ENCODE measurements around the gene MAPK1IP1L. TPM values are rescaled to one million over a fixed set of nuclear protein-coding genes. Genes with fewer than 3 reads are reported as not detected.
"Not testable (repeated sequence)": the region's sequence is repeated elsewhere in the genome, so short reads cannot be mapped to it uniquely, and the experiment has no call there.

MAPK1IP1L gene
- total and polyA plus RNA-seq, 9 donors: 35.6 to 130 (median 75.6) TPM

DNA sequence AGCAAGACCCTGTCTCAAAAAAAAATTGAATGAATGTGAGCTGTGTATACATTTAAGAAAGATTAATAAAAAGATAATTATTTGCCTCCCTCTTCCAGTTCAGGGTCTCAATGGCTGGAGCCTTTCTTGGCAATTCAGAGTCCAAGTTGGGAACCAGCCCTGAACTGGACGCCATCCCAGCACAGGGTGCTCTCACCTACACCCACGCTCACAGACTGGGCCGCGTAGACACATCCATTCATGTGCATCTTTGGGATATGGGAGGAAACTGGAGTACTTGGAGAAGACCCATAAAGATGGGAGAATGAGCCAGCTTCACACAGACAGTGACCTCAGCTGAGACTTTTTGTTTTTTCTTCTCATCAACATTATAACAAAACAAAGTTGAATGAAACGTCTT, 6.5 kb downstream of the MAPK1IP1L start:
- intact Hi-C loops (cut with DNase I): no loop called here
- 79 to 89% (median 81%) methylated on average over 5 of the region's 5 CpGs for WGBS, 3 donors
- no peak overlapping the region for H3K4me3 ChIP-seq
- no peaks in the 10 kb centered on the region for H3K27me3 ChIP-seq
- TF ChIP-seq, protein P1, sequence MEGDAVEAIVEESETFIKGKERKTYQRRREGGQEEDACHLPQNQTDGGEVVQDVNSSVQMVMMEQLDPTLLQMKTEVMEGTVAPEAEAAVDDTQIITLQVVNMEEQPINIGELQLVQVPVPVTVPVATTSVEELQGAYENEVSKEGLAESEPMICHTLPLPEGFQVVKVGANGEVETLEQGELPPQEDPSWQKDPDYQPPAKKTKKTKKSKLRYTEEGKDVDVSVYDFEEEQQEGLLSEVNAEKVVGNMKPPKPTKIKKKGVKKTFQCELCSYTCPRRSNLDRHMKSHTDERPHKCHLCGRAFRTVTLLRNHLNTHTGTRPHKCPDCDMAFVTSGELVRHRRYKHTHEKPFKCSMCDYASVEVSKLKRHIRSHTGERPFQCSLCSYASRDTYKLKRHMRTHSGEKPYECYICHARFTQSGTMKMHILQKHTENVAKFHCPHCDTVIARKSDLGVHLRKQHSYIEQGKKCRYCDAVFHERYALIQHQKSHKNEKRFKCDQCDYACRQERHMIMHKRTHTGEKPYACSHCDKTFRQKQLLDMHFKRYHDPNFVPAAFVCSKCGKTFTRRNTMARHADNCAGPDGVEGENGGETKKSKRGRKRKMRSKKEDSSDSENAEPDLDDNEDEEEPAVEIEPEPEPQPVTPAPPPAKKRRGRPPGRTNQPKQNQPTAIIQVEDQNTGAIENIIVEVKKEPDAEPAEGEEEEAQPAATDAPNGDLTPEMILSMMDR (IDR thresholded peaks at IDR 0.05): no peak
- no peak for TF ChIP-seq EP300 (IDR thresholded peaks at IDR 0.05)
- TF ChIP-seq POLR2A (IDR thresholded peaks at IDR 0.05): no peak
- no peaks in the 10 kb centered on the region for H3K9me3 ChIP-seq
- no peak overlapping the region for H3K27ac ChIP-seq
- no peaks in the 10 kb centered on the region for H3K36me3 ChIP-seq
- no peak for DNase-seq
- H3K4me1 ChIP-seq (ENCODE audit: insufficient read depth): peaks cover 9% of the 10 kb centered on the region

DNA sequence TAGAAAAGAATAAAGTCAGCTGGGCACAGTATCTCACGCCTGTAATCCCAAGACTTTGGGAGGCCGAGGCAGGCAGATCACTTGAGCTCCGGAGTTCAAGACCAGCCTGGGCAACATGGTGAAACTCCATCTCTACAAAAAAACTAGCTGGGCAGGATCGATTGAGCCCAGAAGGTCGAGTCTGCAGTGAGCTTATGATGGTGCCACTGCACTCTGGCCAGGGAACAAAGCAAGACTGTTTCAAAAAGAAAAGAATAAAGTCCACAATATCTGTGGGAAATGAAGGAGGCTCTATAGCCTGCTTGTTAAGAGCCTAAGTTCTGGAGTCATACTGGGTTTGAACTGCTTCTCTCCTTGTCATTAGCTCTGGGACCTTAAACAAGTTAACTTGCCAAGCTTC, 7.9 kb downstream of the MAPK1IP1L start:
- peaks cover 9% of the 10 kb centered on the region for H3K4me1 ChIP-seq (ENCODE audit: insufficient read depth)

DNA sequence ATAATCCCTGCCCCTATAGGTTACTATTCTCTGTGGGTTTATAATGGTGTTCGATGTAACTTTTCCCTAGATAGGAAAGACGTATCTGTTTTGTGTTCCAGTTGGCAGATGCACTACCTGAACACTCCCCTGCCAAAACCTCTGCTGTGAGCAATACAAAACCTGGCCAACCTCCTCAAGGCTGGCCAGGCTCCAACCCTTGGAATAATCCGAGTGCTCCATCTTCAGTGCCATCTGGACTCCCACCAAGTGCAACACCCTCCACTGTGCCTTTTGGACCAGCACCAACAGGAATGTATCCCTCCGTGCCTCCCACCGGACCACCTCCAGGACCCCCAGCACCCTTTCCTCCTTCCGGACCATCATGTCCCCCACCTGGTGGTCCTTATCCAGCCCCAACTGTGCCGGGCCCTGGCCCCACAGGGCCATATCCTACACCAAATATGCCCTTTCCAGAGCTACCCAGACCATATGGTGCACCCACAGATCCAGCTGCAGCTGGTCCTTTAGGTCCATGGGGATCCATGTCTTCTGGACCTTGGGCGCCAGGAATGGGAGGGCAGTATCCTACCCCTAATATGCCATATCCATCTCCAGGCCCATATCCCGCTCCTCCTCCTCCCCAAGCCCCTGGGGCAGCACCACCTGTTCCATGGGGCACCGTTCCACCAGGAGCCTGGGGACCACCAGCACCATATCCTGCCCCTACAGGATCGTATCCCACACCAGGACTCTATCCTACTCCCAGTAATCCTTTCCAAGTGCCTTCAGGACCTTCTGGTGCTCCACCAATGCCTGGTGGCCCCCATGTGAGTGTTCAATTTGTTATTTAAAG, 11.3 kb downstream of the MAPK1IP1L start:
- H3K9me3 ChIP-seq: no peaks in the 10 kb centered on the region
- DNase-seq: peak in 1 of 5 donors; percentile 45
- 65 to 80% (median 70%) methylated on average over 11 of the region's 11 CpGs for WGBS, 3 donors
- no peak overlapping the region for H3K27ac ChIP-seq
- no peaks in the 10 kb centered on the region for H3K36me3 ChIP-seq
- no peak overlapping the region for H3K4me3 ChIP-seq
- intact Hi-C loops (cut with DNase I): no loop called here
- peaks cover 7% of the 10 kb centered on the region for H3K4me1 ChIP-seq (ENCODE audit: insufficient read depth)
- no peaks in the 10 kb centered on the region for H3K27me3 ChIP-seq
- no peak for TF ChIP-seq EP300 (IDR thresholded peaks at IDR 0.05)
- TF ChIP-seq POLR2A (IDR thresholded peaks at IDR 0.05): no peak
- TF ChIP-seq, protein P1 (IDR thresholded peaks at IDR 0.05): no peak

More for the DNA sequence above, 7.9 kb downstream of the MAPK1IP1L start:
- DNase-seq: no peak
- WGBS, 3 donors: 97 to 98% (median 97%) methylated on average over 5 of the region's 5 CpGs
- Histone ChIP-seq H3K9me3 (no peaks in the 10 kb centered on the region), H3K27me3 (no peaks in the 10 kb centered on the region), H3K36me3 (no peaks in the 10 kb centered on the region), H3K27ac (no peak overlapping the region), H3K4me3 (no peak overlapping the region)
- intact Hi-C loops (cut with DNase I): no loop called here
- TF ChIP-seq EP300 (IDR thresholded peaks at IDR 0.05) (no peak), POLR2A (IDR thresholded peaks at IDR 0.05) (no peak)
- TF ChIP-seq, protein P1 (IDR thresholded peaks at IDR 0.05): no peak

DNA sequence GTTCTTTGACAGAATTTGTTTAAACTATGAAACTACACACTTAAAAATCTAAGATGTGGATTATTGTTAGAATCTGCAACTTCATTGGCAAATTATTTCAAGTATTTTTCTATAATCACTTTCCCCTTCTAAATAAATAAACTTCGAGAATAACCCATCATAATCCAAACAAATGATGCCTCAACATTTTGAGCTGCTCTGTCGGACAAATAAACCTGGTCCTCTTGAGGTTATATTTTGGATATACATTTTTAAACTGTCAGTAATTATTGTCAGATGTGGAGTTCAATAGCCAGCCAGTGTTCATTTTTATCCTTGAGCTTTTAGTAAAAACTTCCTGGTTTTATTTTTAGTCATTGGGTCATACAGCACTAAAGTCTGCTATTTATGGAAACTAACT, 13.4 kb downstream of the MAPK1IP1L start:
- H3K9me3 ChIP-seq; H3K4me3 ChIP-seq; H3K4me1 ChIP-seq (ENCODE audit: insufficient read depth); intact Hi-C loops (cut with DNase I); H3K27ac ChIP-seq; H3K36me3 ChIP-seq; H3K27me3 ChIP-seq; DNase-seq: not testable (repeated sequence)
- 56 to 71% (median 60%) methylated on average over 2 of the region's 2 CpGs for WGBS, 3 donors

DNA sequence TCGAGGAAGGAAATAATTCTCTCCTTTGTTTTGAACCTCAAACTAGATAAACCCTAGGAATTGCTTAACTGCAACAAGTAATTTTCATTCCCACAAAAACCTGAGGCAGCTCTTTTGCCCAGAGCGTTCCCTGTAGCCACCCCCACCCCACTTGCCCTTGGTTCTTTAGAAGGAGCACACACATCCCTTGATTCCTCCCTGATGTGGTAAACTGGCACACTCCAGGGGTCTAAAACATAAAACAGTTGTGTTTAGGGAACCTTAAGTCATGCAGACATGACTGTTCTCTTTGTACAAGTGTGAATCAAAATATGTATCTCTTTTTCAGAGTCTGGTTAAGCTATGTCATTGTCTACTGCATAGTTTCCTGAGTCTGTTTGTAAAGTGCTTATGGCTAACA, 14.0 kb downstream of the MAPK1IP1L start:
- no peaks in the 10 kb centered on the region for H3K27me3 ChIP-seq
- no peaks in the 10 kb centered on the region for H3K9me3 ChIP-seq
- intact Hi-C loops (cut with DNase I): no loop called here
- H3K27ac ChIP-seq: no peak overlapping the region
- H3K36me3 ChIP-seq: no peaks in the 10 kb centered on the region
- 6 to 25% (median 19%) methylated on average over 2 of the region's 2 CpGs for WGBS, 3 donors
- DNase-seq: no peak
- TF ChIP-seq EP300 (IDR thresholded peaks at IDR 0.05) (no peak), POLR2A (IDR thresholded peaks at IDR 0.05) (no peak)
- TF ChIP-seq, protein P1 (IDR thresholded peaks at IDR 0.05): no peak
- no peak overlapping the region for H3K4me3 ChIP-seq
- peaks cover 6% of the 10 kb centered on the region for H3K4me1 ChIP-seq (ENCODE audit: insufficient read depth)
